ENCODE results near the gene MAP3K8.
"Not testable (repeated sequence)": the region's sequence is repeated elsewhere in the genome, so short reads cannot be mapped to it uniquely, and the experiment has no call there.

MAP3K8 gene

DNA sequence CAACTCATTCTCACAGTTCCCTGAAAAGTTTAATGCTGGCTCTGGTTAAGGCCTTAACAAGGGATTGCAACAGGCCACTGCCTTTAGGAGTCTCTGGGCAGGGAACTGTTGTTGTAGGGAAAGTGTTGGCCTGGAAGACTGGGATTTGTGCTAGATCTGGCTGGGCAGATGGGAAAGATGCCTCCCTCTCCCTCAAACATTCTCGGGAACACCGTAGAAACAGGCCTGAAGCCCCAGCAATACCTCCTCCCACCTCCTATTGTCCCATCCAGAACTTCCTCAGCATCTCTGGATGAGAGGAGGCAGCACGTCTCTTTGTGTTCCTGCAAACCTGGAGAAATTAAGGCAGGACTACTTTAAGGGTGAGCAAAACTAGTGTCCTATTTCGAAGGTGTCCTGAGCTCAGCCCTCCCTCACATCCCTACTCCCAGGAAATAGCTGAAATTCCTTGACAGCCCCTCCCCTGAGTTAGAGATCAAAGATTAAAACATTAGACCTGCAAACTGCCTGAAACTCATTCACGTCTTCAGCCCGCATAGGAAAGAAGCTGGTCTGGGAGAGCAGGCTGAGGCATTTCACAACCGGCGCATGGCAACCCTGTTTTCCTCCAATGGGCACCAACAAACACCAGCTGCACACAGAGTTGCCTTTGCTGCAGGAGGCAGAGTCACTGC is 10.9 kb upstream of the MAP3K8 start:
- DNase-seq (ENCODE audit: low read depth in 2 of 2) = no peak

DNA sequence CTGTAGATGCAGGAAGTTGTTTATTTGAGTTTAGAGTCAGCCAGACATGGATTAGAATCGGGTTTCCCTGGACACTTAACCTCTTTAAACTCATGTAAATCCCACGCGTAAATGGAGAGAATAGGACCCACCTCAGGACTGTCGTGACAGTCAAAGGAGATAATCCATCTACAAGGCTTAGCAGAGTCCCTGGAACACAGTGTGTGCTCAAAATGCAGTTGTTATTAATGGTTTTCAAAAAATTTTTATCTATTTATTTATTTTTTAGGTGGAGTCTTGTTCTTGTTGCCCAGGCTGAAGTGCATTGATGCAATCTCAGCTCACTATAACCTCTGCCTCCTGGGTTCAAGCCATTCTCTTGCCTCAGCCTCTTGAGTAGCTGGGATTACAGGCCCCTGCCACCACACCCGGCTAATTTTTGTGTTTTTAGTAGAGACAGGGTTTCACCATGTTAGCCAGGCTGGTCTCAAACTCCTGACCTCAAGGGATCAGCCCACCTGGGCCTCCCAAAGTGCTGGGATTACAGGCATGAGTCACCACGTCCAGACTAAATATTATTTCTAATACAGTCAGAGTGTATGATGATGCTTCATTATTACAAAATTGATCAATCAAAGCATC is 10.2 kb upstream of the MAP3K8 start:
- DNase-seq (ENCODE audit: low read depth in 2 of 2) = not testable (repeated sequence)

DNA sequence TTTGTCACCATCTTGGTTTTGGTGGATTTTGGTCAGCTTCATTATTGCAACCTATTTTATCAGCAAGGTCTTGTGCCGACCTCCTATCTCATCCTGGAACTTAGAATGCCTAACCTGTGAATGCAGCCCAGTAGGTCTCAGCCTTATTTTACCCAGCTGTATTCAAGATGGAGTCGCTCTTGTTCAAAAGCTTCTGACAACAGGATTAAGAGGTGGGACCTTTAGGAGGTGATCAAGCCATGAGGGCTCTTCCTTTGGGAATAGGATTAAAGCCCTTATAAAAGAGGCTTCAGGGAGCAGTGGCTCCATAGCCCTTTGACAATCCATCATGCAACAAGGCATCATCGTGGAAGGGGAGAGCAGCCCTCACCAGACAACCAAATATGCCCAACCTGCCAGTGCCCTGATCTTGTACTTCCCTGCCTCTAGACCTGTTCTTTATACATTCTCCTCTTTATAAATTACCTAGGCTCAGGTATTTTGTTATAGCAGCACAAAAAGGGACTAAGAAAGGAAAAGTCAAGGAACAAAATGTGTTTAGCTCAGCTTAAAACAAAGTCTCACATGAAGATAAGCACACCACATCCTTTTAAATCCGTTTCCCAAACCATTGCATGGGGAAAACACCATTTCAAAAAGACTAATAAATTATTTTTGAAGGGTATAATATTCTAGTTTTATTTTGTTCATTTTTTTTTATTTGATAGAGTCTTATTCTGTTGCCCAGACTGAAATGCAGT is 8.5 kb upstream of the MAP3K8 start:
- DNase-seq (ENCODE audit: low read depth in 2 of 2) = no peak

DNA sequence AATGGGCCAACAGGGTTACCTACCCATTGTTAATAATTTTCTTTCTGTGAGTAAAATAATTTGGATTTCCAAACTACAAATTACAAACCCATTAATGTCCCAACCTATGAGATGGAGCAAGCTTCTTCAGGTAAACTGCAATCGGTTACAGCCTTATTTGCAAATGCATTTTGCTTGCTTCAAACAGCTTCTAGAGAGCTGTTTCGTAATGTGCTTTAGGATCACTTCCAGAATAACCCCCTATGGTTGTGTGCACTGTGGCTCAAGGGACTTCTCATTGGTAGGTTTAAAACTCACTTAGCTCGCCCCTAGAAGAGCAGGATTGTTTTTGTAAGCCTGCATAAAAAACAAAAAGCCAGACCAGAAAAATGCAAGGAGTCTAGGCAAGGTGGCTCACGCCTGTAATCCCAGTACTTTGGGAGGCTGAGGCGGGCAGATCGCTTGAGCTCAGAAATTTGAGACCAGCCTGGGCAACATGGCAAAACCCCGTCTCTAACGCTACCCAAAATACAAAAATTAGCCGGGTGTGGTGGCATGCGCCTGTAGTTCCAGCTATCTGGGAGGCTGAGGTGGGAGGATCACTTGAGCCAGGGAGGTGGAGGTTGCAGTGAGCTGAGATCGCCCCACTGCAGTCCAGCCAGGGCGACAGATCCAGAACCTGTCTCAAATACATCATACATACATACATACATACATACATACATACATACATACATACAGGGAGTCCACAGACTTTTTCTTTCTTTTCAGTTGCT is 3.3 kb upstream of the MAP3K8 start:
- DNase-seq (ENCODE audit: low read depth in 2 of 2) = no peak

DNA sequence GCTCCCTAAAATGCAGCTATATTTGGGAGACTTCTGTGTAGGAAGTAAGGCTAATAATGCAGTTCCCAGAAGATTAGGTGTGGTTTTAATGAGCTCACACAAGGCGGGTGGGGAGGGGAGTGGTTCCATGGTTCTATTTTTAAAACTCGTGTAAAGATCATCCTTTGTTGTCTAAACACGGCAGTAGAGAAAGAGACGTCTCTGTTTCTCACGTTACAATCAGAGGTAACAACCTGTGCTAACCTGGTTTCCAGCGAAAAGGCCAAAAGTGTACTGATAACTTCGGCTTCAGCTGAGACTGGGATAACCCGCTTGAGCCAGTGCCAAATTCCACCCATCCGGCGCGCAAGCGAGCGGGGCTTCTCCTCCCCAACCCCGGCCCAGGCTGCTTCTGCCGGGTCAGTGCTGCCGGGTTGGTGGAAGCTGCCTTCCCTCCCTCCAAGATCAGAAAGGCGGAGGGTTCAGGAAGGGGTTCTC is 2.5 kb upstream of the MAP3K8 start:
- DNase-seq (ENCODE audit: low read depth in 2 of 2) = no peak

DNA sequence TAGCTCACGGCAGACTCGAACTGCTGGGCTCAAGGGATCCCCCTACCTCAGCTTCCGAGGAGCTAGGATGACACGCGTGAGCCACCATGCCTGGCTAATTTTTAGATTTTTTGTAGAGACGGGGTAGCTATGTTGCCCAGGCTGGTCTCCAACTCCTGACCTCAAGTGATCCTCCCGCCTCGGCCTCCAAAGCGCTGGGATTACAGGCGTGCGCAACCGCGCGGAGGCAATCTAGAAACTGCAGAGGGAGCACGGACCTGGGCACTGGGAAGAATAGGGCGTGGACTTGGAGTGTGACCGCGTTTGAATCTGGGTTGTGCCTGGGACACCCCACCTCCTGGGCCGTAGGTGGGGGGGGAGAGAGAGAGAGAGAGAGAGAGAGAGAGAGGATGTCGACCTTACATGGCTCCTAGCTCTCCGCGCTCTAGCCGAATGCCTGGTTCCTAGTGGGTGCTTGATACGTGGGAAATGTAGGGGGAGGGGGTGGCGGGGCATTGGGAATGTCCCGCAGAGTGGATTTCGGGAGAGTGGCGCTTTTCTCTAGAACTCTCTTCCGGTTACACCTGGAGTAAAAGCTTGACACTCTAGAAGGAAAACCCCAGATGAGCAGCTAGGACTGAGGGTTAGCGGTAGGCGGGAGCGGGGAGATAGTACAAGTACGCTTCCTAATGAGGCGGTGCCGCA is 1.2 kb upstream of the MAP3K8 start:
- DNase-seq (ENCODE audit: low read depth in 2 of 2) = no peak

DNA sequence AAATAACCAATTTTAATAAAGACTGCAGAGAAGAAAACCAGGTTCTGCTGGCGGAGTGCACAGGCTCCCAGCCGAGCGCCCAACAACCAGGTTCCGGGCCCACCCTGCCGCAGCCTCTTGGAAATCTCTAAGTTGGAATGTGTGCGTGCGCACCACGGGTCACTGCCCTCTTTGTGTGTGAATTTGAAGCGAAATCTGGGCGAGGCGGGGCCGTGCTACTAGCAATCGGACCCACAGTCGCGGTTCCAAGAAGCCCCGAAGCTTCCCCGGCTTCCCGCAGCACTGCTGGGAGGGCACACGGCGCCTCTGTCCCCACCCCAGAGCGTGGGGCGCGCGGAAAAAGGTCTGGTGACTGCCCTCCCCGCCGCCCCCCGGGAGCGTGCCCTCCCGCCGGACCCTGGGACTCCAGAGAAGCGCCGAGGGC is 666 bp upstream of the MAP3K8 start:
- no peak for DNase-seq (ENCODE audit: low read depth in 2 of 2)

DNA sequence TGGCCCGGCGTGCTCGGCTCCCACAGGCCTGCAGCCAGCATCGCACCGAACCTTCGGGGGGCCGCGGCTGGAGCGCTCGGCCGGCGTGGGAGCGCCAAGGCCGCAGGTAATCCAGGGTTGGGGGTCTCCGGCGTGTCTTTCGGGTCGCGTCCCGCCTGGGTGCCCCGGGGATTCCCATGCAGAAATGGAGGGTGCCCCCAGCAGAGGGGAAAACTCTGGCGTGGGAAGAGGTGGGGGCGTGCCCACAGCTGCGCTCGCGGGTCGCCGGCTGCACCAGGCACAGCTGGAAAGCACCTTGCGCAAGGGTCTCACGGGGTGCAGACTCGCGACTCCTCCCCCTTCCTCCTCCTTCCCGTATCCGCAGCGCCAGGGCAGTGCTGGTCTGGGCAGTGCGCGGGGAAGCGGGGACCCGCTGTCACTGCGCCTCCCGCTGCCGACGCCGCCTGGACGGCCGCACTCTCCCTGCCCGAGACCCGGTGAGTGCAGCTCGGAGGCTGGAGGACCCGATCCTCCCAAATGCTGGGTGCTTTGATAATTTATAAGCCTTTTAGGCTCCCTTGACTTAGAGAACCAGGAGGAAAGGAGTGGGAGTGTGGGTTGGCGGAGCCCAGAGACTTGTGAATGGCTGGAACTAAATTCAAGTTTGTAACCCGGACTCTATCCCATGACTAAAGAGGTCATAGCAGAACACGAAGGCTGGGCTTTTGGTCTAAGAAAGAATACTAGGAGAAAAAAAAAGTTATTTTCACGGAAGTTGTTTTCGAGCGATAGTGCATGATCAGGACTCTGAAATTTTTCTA is 489 bp downstream of the MAP3K8 start:
- no peak for DNase-seq (ENCODE audit: low read depth in 2 of 2)

DNA sequence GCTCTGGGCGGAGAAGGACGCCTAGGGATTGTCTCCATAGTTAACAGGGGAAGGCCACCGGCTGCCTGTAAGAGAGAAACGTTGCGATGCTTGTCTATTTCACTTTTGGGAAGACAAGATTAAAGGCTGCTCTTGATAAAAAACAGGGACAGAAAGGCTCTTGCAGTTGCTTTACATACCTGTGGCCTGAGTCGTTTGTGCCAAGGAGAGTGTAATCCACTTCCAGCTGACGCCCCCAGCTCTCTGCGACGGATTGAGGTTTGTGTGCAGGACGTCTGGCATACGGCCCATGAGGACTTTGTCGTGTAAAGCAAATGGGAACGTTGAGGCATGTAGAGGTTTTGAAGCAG is 1.1 kb downstream of the MAP3K8 start:
- no peak for DNase-seq (ENCODE audit: low read depth in 2 of 2)

DNA sequence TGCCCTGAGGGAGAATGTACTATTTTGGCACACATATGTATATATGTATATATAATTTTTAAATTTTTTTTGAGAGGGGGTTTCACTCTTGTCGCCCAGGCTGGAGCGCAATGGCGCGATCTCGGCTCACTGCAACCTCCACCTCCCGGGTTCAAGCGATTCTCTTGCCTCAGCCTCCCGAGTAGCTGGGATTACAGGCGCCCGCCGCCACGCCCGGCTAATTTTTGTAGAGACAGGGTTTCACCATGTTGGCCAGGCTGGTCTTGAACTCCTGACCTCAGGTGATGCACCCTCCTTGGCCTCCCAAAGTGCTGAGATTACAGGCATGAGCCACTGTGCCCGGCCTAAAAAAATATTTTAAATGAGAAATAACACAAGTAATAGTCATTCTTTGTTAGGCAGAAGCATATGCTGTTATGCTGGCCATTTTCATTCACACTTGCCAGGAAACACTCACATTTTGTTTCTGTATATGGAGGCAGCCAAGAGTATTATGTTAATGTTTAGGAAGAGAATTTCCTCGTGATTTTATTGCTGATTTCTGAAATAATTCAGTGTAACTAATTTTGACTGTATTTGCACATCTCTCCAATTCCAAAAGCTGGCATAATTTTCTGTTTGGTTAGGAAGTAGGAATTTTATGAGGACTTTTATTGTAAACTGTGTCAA is 1.6 kb downstream of the MAP3K8 start:
- not testable (repeated sequence) for DNase-seq (ENCODE audit: low read depth in 2 of 2)

DNA sequence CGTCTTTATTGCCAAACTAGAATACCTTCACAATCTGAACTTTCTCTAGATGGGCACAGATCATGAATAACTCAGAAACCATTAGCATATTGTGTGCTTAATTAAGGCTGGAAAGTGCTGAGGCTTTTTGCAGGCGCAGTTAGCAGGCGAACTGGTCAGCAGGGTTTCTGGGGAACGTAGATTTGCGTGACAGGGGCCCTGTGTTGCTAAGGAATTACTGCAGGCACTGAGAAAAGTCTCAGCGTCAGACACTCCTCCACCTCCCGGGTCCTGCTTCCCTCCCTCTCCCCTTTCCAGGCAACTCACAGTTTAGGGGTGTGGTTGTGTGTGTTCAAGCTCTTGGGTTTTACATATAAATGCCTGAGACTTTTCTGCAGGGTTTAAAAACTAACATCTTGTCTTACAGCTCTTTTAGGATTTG is 2.2 kb downstream of the MAP3K8 start:
- DNase-seq (ENCODE audit: low read depth in 2 of 2) = no peak

DNA sequence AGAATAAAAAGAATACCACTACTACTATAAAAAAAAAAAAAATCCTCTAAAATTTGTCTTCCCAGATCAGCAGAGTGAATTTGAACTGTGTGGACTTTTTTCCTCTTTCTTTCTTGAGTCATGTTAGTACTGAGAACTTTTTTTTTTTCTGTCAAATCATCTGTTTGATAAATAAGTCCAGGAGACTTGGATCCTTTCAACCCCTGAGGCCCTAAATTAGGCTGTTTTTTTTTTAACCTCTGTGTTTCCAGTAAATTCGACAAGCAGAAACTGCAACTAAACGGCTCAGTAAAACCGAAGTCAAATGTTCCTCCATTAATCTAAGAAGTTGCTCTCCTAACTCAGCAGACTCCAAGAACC is 2.7 kb downstream of the MAP3K8 start:
- DNase-seq (ENCODE audit: low read depth in 2 of 2) = no peak

DNA sequence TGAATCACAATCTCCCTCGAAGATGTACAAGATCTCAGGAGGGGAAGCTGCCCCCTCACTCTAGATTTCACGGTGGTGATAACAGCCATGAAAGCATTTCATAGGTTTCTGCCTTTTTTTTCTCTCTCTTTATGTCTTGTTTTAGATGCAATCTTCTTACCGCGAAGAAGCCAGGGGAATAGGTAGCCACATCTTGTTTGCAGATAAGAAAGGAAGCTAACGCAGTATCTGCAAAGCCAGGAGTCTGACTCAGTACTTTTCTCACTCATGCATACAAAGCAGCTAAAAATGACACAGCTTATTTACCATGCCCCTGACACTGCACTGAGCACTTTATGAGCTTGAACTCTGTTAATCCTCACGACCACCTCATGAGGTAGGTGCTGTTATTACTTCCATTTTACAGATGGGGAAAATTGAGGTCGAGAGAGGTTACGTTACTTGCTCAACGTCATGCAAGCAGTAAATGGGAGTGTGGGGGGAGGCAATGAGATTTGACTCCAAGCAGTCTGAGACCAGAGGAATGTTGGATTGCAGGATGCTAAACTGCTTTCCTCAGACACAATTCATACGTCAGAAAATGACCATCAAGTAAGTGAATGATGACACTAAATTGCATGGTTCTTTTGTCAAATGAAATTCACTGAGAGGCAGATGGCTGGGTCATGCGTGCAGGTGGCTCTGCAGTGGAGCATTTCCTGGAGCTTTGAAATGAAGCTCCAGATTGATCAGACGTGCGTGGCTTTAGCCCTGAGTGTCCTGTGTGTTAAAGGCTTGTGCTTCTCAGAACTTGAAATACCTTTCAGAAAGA is 3.3 kb downstream of the MAP3K8 start:
- DNase-seq (ENCODE audit: low read depth in 2 of 2) = no peak

DNA sequence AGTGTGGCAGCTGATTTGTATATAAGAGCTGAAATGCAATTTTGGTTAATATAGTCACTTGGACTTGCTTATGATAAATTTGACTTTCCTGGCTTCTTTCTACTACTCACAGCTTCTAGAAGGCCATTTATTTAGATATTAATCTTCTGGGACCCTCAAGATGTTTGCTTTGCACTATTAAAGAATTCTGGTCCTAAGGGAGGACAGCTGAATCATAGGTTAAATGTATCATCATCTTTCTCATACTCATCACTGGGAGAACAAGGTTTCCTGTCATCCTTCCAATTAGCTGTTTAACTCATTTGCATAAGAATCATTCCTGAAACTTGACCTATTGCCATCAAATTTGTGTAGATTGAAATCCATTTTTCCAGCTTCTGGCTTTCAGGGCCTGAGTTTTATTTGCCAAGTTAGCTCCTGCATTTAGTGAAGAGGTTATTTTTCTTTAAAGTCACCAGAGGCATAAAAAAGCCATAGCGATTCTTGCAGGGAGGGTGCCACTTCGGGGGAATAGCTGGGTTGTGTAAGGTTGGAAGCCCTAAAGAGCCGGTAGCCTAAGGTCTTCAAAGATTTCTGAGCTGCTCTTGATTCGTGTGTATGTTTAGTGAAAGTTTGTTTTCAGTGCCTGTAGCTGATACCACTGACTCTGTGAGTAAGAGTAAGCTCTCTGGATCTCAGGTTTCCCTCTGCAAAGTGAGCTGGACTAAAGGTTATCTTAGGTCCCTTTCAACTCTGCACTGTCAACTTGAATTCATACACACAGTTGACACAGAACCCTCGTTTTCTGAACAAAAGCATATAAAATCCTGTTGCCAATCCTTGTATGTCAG is 4.3 kb downstream of the MAP3K8 start:
- DNase-seq (ENCODE audit: low read depth in 2 of 2) = no peak

DNA sequence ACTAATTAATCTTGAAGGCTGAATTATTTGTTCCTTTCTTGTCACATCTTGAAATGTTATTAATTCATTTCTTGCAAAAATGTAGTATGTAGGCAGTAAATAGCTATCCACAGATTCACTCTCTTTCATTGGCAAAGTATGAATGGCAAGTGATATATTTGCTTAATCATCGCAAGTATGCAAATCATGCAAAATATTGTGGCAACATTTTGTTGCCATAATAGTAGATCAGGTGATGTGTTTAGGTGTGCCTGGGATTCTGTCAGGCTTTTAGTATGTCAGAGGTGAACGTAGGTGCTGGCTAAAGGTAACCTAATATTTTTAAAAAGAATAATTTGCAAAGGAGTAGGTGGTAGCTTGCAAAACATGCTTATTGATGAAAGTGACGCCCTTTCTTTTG is 5.9 kb downstream of the MAP3K8 start:
- DNase-seq (ENCODE audit: low read depth in 2 of 2) = no peak

DNA sequence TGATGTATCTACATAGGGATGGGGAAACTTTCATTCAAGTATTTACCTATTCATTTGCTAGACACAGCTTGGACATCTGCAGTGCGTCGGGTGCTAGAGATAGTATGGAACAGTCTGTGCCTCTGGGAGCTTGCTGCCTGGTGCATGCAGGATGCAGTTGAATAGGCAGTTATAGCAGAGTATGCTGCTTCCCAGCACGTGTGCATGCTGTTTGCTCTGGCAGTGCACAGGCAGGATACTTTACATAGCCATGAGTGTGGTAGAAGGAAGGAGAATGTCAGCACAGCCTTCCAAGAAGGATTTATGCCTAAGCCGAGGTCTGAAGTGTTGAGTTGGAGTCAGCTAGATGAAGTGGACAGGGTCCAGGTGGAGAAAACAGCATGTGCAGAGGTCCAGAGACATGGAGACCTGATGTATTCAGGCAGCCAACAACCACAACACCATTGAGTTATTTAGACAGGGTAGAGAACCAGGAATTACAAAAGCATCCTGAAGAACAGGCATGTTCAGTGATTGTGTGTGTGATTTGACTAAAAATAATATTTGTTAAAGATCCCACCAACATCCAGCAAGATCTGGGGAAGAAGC is 8.1 kb downstream of the MAP3K8 start:
- no peak for DNase-seq (ENCODE audit: low read depth in 2 of 2)

DNA sequence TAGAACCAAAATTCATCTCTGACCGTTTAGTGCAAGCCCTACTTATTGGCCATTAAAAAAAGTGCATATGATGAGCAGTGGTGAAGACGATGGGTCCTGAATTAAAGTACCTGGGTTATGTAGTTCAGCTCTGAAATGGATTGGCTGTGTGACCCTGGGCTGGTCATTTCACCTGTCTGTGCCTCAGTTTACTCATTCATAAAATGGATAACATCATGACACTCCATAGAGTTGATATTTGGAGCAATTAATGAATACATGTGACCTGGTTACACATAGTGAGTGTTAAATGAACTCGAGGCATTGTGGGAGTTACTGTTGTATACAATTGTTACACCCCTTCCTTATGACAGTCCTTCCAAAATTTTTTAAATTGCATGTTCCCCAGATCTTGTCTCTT is 9.1 kb downstream of the MAP3K8 start:
- no peak for DNase-seq (ENCODE audit: low read depth in 2 of 2)

DNA sequence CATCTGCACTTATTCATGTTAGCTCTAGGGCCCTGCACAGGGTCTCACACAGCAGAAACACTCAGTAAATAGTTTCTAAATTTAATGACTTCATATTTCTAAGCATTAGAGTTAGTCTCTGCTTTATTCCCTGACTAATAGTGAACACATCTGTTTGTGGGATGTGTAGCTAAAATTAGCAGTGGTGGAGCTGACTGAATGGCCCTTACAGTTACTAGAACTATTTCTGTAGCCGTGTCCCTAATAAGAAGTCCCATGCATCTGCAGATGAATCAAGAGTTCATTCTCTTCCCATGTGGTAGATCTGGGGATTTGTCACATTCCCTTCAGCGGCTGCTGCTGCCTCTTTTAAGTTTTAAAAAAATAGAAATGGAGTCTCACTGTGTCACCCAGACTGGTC is 11.7 kb downstream of the MAP3K8 start:
- no peak for DNase-seq (ENCODE audit: low read depth in 2 of 2)
